HG03378 (cell line): ENCODE measurements around the gene C9orf50.
"Not testable (repeated sequence)": the region's sequence is repeated elsewhere in the genome, so short reads cannot be mapped to it uniquely, and the experiment has no call there.

Experiments used
- ATAC-seq: cut with Tn5 transposase; IDR thresholded peaks from one replicate; pipeline ENCODE4 v1.9.1; 2021; ENCODE audit warnings: mild to moderate bottlenecking, moderate library complexity; ENCODE audit not compliant: unreplicated experiment

The C9orf50 gene

GRCh38 chr9:129648092-129648763 is 27.3 kb upstream of the C9orf50 start:
- ATAC-seq: no peak

- no peak for ATAC-seq
Measured at GRCh38 chr9:129647635-129648034, 26.7 kb upstream of the C9orf50 start.

- no peak for ATAC-seq
Measured at GRCh38 chr9:129646654-129647053, 25.8 kb upstream of the C9orf50 start.

- no peak for ATAC-seq
Measured at GRCh38 chr9:129646252-129646651, 25.4 kb upstream of the C9orf50 start.

- ATAC-seq: no peak
Measured at GRCh38 chr9:129644902-129645301, 24.0 kb upstream of the C9orf50 start.

GRCh38 chr9:129644365-129644764 is 23.5 kb upstream of the C9orf50 start:
- ATAC-seq: no peak

- ATAC-seq: no peak
Measured at GRCh38 chr9:129643706-129644105, 22.8 kb upstream of the C9orf50 start.

- ATAC-seq: peak; percentile 64
Measured at GRCh38 chr9:129641750-129642585, 21.1 kb upstream of the C9orf50 start, which contains the start of gene ASB6. TSS of gene ASB6 (minus strand) at chr9:129642151. CDS start at chr9:129641999, 152 bp downstream.

GRCh38 chr9:129640871-129641749 is 20.2 kb upstream of the C9orf50 start:
- no peak for ATAC-seq

- no peak for ATAC-seq
Measured at GRCh38 chr9:129640086-129640870, 19.4 kb upstream of the C9orf50 start.

- no peak for ATAC-seq
Measured at GRCh38 chr9:129639756-129640085, 18.8 kb upstream of the C9orf50 start.

- ATAC-seq: no peak
Measured at GRCh38 chr9:129639034-129639630, 18.2 kb upstream of the C9orf50 start.

GRCh38 chr9:129637673-129638439 is 17.0 kb upstream of the C9orf50 start:
- no peak for ATAC-seq

GRCh38 chr9:129637102-129637501 is 16.2 kb upstream of the C9orf50 start:
- no peak for ATAC-seq

GRCh38 chr9:129636343-129636742 is 15.4 kb upstream of the C9orf50 start:
- ATAC-seq: not testable (repeated sequence)

GRCh38 chr9:129635099-129636065 is 14.5 kb upstream of the C9orf50 start:
- no peak for ATAC-seq

GRCh38 chr9:129633848-129634247 is 12.9 kb upstream of the C9orf50 start:
- ATAC-seq: no peak

GRCh38 chr9:129633207-129633606 is 12.3 kb upstream of the C9orf50 start:
- ATAC-seq: no peak
